GM23248 (cell line): ENCODE results near the gene FAM156B.
"Not testable (repeated sequence)": the region's sequence is repeated elsewhere in the genome, so short reads cannot be mapped to it uniquely, and the experiment has no call there.

Experiments used
- EZH2 ChIP-seq: fragments of 200-600 bp; sonication (generic); IDR thresholded peaks from 2 replicates; pipeline ENCODE4 v1.6.1; 2018; ENCODE audit warnings: antibody characterized with exemption, mild to moderate bottlenecking; ENCODE audit not compliant: insufficient read depth, poor library complexity, severe bottlenecking
- EZH2phosphoT487 ChIP-seq: fragments of 200-600 bp; sonication (generic); IDR thresholded peaks from 2 replicates; pipeline ENCODE4 v1.6.1; 2018; ENCODE audit warnings: antibody characterized with exemption, moderate library complexity, mild to moderate bottlenecking, low read depth; ENCODE audit not compliant: insufficient read depth

- TF ChIP-seq EZH2, EZH2phosphoT487: not testable (repeated sequence)
Measured at GRCh38 chrX:52949325-52949724, 52.2 kb downstream of the FAM156B start.
